Mononuclear cell (primary cell): Measurements from ENCODE around the gene FNDC4. TPM values are rescaled to one million over a fixed set of nuclear protein-coding genes. Genes with fewer than 3 reads are reported as not detected.
"Not testable (repeated sequence)": the region's sequence is repeated elsewhere in the genome, so short reads cannot be mapped to it uniquely, and the experiment has no call there.

Experiments
- H3K27me3 ChIP-seq: 2 replicates; pipeline ENCODE4 v1.6.0; 2011; ENCODE audit warnings: low read length, control low read depth; ENCODE audit not compliant: insufficient read depth
- H3K4me1 ChIP-seq: 2 replicates; pipeline ENCODE4 v1.5.1; 2011; ENCODE audit warnings: mild to moderate bottlenecking, low read length, control low read depth; ENCODE audit not compliant: insufficient read depth
- H3K4me3 ChIP-seq: 2 replicates; pipeline ENCODE4 v1.5.1; 2011; ENCODE audit warnings: mild to moderate bottlenecking, low read length, moderate library complexity
- H3K9me3 ChIP-seq: 2 replicates; pipeline ENCODE4 v1.5.1; 2011; ENCODE audit warnings: low read depth, mild to moderate bottlenecking, control low read depth, low read length
- total RNA-seq: library from RNA; depleted of rRNA; stranded (reverse); fragments of >200 nt; gene quantifications from one replicate; pipeline ENCODE4 v1.2.3, GENCODE V29; 2012

Gene FNDC4, protein sequence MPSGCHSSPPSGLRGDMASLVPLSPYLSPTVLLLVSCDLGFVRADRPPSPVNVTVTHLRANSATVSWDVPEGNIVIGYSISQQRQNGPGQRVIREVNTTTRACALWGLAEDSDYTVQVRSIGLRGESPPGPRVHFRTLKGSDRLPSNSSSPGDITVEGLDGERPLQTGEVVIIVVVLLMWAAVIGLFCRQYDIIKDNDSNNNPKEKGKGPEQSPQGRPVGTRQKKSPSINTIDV
- 0.10 TPM for total RNA-seq

DNA sequence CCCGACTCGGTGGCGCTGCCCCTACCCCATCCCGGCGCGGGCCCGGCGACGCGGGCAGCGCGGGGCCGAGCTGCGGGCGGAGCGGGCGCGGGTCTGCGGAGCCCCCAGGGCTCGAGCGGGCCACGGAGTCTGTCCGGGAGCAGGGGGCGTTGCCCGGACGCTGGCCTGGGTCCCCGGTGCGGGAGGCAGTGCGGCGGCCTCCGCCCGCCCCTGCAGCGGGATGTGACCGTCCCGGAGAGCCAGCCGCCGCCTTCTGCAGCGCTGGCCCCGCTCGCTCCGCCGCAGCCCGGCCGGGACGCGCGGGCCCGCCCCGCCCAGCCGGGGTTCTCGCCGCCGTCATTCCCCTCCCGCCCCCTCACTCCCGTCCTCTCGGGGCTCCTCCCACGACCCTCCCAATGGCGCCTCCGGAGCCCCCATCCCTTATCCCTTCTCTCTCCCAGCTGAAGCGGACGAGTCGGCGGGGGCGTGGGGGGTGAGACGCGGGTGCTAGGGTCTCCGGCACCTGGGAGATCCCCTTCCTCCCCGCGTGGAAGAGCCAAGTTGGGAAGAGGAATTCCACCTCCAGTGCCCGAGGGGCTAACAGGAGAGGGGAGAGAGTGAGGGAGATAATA, at the start of gene FNDC4:
Gene FNDC4 (minus strand): TSS at position 257 of the 611 bp plus-strand sequence. CDS start 521 bp downstream, outside the sequence.
- peak within 1 kb of the TSS; percentile 7 for H3K4me3 ChIP-seq
- H3K27me3 ChIP-seq = peaks cover 51% of the 10 kb centered on the region
- H3K4me1 ChIP-seq = peaks cover 12% of the 10 kb centered on the region
- no peaks in the 10 kb centered on the region for H3K9me3 ChIP-seq

DNA sequence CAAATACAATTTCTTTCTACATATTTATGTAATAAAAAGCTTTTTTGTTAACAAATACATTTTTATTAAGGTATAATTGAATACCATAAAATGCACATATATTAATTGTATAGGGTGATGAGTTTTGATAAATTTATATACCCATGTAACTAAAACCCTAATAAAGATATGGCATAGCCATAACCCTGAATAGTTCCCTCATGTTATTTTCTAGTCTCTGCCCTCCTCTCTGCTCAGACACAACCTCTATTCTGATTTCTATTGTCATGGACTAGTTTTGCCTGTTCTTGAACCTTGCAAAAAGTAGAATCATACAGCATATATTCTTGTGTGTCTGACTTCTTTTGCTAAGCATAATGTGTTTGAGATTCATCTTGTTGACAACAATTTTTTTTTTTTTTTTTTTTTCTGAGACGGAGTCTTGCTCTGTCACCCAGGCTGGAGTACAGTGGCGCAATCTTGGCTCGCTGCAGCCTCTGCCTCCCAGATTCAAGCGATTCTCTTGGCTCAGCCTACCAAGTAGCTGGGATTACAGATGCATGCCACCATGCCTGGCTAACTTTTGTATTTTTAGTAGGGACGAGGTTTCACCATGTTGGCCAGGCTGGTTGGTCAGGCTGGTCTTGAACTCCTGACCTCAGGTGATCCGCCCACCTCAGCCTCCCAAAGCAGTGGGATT, 49.3 kb upstream of the FNDC4 start:
- no peak overlapping the region for H3K4me3 ChIP-seq
- H3K27me3 ChIP-seq = no peaks in the 10 kb centered on the region
- H3K9me3 ChIP-seq = no peaks in the 10 kb centered on the region
- no peaks in the 10 kb centered on the region for H3K4me1 ChIP-seq

DNA sequence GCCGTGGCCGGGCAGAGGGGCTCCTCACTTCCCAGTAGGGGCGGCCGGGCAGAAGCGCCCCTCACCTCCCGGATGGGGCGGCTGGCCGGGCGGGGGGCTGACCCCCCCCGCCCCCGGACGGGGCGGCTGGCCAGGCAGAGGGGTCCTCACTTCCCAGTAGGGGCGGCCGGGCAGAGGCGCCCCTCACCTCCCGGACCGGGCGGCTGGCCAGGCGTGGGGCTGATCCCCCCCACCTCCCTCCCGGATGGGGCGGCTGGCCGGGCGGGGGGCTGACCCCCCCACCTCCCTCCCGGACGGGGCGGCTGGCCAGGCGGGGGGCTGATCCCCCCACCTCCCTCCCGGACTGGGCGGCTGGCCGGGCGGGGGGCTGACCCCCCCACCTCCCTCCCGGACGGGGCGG, 44.6 kb upstream of the FNDC4 start:
- not testable (repeated sequence) for H3K4me3 ChIP-seq

DNA sequence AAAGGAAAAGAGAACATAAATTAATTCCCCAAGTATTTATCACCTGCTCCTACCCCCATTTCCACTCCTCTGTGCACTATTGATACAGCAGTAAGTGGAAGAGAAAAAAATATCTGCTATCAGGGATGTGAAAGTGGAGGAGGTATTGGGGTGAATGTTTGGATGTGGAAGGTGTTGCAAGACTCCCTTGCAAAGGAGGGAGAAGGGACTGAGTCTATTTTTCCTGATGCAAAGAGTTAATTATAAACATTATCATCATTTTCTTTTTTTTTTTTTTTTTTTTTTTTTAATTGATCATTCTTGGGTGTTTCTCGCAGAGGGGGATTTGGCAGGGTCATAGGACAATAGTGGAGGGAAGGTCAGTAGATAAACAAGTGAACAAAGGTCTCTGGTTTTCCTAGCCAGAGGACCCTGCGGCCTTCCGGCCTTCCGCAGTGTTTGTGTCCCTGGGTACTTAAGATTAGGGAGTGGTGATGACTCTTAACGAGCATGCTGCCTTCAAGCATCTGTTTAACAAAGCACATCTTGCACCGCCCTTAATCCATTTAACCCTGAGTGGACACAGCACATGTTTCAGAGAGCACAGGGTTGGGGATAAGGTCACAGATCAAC, 43.9 kb upstream of the FNDC4 start:
- not testable (repeated sequence) for H3K4me3 ChIP-seq, H3K9me3 ChIP-seq, H3K4me1 ChIP-seq, H3K27me3 ChIP-seq

More for the DNA sequence above, 44.6 kb upstream of the FNDC4 start:
- H3K4me1 ChIP-seq, H3K27me3 ChIP-seq, H3K9me3 ChIP-seq: not testable (repeated sequence)

DNA sequence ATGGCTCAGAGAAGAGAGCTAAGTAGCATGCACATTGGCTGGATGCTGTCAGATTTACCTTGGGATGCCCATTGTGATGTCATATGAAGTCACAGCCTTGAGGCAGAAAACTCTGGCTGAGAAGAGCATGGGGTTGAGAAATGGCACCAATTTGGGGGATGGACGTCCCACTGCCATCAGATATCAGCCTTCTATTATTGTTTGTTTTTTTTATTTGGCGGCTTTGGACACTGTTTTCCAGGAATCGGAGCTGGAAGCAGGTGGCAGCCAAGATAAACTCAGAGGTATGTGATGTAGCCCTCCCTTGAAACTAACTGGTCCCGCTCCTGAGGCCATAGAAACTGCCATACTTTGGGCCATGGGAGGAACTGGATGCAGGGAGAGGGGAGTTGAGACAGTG, 42.3 kb upstream of the FNDC4 start:
- Histone ChIP-seq H3K4me3 (no peak overlapping the region), H3K9me3 (no peaks in the 10 kb centered on the region)

DNA sequence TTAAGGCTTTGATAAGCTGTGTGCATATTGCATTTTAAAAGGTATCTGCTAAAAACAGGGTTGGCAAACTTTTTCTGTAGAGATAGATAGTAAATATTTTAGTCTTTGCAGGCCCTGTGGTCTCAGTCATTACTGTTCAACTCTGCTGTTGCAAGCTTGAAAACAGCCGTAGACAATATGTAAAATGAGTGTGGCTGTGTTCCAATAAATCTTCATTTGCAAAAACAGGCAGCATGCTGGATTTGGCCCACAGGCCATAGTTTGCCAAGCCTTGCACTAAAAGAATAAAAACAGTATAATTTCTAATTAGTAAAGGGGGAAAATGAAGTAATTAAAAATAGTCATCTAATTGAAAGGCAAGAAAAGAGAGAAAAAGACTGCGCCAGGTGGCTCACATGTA, 37.0 kb upstream of the FNDC4 start:
- H3K27me3 ChIP-seq = peaks cover 2% of the 10 kb centered on the region
- H3K4me1 ChIP-seq = no peaks in the 10 kb centered on the region
- H3K4me3 ChIP-seq = no peak overlapping the region
- no peaks in the 10 kb centered on the region for H3K9me3 ChIP-seq

More for the DNA sequence above, 42.3 kb upstream of the FNDC4 start:
- H3K4me1 ChIP-seq = no peaks in the 10 kb centered on the region
- peaks cover 2% of the 10 kb centered on the region for H3K27me3 ChIP-seq

DNA sequence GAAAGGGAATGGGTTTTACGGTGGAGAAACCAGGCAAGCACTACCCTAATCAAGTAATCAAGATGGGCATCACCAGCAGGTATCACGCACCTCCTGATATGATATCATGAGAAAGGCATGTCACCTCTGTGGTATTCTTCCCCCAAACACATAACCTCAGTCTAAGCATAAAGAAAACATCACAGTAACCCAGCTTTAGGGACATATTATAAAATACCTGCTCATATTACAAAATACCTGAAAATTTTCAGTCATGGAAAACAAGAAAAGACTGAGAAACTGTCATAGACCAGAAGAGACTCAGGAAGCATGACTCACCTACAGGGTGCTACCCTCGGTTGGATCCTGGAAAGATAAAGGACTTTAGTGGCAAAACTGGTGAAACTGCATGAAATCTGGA, 32.2 kb upstream of the FNDC4 start:
- Histone ChIP-seq H3K4me3 (no peak overlapping the region), H3K27me3 (peaks cover 3% of the 10 kb centered on the region), H3K9me3 (no peaks in the 10 kb centered on the region), H3K4me1 (no peaks in the 10 kb centered on the region)

DNA sequence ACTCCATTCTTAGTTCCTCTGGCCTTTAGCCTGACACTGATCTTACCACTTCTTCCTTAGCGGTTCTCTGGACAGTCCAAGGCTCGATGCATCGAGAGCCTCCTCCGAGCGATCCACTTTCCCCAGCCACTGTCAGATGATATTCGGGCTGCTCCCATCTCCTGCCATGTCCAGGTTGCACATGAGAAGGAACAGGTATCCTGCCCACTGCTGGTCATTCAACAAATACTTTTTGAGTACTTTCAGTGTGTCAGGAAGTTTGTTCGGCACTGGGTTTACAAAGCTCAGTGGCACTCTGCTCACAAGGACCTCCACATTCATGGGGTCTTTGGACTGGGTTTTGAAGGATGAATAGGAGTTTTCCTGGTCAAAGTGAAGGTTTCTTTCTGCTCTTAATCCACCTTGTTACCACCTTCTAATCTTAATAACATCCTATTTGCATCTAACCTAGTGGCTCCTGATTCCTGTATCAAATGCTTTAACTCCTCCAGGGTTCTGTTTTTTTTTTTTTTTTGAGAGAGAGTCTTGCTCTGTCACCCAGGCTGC, 27.5 kb upstream of the FNDC4 start:
- Histone ChIP-seq H3K4me1 (no peaks in the 10 kb centered on the region), H3K4me3 (no peak overlapping the region), H3K9me3 (no peaks in the 10 kb centered on the region), H3K27me3 (peaks cover 3% of the 10 kb centered on the region)

DNA sequence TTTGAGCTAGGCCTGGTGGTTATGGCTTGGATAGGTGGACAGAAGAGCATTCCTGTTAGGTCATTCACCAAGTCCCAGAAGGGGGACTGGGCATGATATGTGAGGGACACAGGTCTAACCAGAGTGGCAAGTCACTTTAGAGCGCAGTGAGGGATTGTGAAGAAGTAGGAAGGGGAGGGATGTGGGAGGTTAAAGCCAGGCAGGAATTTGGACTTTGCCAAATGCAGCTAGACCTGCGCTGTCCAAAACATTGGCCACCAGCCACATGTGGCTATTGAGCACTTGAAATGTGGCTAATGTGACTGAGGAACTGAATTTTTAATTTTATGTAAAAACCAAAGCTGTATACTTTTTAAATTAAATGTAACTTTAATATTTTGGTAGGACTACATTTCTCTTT, 25.3 kb upstream of the FNDC4 start:
- Histone ChIP-seq H3K9me3 (no peaks in the 10 kb centered on the region), H3K4me1 (no peaks in the 10 kb centered on the region), H3K4me3 (no peak overlapping the region), H3K27me3 (no peaks in the 10 kb centered on the region)

DNA sequence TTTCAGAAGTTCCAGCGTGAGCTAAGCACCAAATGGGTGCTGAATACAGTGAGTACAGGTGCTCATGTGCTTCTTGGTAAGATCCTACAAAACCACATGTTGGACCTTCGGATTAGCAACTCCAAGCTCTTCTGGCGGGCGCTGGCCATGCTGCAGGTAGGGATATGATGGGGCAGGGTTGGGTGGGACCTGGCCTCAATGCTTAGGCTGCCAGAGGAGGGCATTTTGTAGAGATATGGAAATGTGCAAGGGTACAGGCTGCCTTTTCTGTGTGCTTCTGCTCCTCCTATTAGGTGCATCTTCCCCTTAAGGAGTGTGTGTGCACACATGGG, 23.7 kb upstream of the FNDC4 start:
- Histone ChIP-seq H3K9me3 (no peaks in the 10 kb centered on the region), H3K4me1 (no peaks in the 10 kb centered on the region), H3K4me3 (no peak overlapping the region), H3K27me3 (no peaks in the 10 kb centered on the region)

DNA sequence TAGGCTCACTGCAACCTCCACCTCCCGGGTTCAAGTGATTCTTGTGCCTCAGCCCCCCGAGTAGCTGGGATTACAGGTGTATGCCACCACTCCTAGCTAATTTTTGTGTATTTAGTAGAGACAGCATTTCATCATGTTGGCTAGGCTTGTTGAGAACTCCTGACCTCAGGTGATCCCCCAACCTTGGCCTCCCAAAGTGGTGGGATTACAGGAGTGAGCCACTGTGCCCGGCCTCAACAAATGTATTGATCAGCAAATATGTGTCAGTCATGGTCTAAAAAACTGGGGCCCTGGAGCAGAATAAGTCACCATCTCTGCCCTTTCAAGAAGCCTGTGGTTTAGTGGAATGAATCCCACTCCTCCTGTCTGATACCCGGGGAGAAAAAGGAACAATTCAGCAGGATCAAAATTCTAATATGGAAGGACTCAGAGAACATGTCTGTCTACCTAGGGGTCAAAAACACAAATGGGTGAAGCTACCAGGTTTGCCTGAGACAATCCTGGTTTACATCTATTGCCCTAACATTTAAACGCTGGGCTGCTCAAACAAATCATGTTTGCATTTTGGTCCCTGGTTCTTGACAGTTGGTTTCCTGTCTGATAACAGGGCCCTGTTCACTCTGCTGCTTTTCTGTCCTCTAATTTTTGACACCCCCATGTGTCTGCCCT, 23.2 kb upstream of the FNDC4 start:
- H3K27me3 ChIP-seq = no peaks in the 10 kb centered on the region
- H3K4me1 ChIP-seq = no peaks in the 10 kb centered on the region
- H3K4me3 ChIP-seq = no peak overlapping the region
- no peaks in the 10 kb centered on the region for H3K9me3 ChIP-seq

DNA sequence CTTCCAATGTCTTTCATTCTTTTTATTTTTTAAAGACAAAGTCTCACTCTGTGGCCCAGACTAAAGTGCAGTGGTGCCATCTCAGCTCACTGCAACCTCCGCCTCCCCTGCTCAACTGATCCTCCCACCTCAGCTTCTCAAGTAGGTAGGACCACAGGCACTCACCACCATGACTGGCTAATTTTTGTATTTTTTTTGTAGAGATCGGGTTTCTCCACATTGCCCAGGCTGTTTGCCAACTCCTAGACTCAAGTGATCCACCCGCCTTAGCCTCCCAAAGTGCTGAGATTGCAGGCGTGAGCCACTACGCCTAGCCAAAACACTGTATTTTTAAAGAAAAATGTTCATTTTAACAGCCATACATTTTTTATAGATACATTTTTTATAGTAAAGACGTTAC, 14.3 kb upstream of the FNDC4 start:
- H3K9me3 ChIP-seq = no peaks in the 10 kb centered on the region
- H3K27me3 ChIP-seq = peaks cover 3% of the 10 kb centered on the region
- no peak overlapping the region for H3K4me3 ChIP-seq
- H3K4me1 ChIP-seq = no peaks in the 10 kb centered on the region

DNA sequence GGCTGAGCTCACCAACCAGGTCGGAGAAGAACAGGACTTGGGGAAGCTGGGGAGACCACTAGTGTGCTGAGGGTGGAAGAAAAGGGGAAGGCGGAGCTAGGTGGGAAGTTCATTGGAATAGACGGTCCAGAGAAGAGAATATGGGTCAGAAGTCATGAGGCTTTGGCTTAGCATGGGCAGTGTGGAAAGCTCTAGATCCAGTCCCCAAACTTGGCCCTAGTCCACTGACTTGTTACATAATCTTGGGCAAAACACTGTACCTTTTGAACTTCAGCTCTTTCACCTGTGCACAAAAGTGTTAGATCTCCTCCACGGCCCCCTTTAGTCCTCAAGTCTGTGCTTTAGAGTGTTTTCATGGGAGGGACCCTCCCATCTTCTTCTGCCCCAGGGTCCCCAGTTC, 12.3 kb upstream of the FNDC4 start:
- Histone ChIP-seq H3K4me3 (no peak overlapping the region), H3K27me3 (no peaks in the 10 kb centered on the region), H3K9me3 (no peaks in the 10 kb centered on the region), H3K4me1 (no peaks in the 10 kb centered on the region)

DNA sequence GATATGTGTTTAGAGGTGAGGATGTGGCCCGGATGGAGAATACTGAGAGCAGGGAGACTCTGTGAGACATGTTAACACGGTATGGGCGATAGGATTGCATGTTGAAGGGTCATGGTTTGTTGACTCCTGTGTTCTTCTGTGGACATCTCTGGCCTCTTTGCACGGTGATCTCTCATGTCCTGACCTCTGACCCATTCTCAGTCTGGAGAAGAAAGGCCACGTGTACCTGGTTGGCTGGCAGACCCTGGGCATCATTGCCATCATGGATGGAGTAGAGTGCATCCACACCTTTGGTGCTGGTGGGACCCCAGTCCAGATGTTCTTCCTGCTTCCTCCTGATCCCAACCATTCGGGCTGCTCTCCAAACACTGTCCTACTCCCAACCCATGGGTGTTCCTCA, 11.6 kb upstream of the FNDC4 start:
- no peaks in the 10 kb centered on the region for H3K4me1 ChIP-seq
- no peaks in the 10 kb centered on the region for H3K27me3 ChIP-seq
- H3K4me3 ChIP-seq = no peak overlapping the region
- no peaks in the 10 kb centered on the region for H3K9me3 ChIP-seq

DNA sequence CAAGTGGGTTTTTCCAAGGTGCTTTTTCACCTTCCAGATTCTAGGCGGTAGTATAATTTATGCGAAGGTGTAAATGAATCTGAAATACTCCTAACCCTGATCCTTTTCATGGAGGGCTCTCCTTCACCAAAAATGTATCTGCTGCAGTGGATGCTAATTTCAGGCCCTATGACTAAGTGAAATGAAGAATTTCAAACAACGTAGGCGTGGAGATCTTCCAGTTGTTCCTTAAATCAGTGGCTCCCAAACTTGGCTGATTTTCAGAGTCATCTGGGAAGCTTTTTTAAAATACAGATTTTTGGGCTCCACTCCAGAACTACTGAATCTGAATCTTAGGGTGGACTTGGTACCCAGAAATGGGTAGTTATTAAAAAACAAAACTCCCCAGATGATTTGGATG, 7.1 kb upstream of the FNDC4 start:
- H3K4me3 ChIP-seq = no peak overlapping the region
- H3K4me1 ChIP-seq = no peaks in the 10 kb centered on the region
- no peaks in the 10 kb centered on the region for H3K9me3 ChIP-seq
- H3K27me3 ChIP-seq = peaks cover 16% of the 10 kb centered on the region
